CD14-positive monocyte (primary cell): ENCODE results near the gene PCDHGA12. TPM values are rescaled to one million over a fixed set of nuclear protein-coding genes. Genes with fewer than 3 reads are reported as not detected.
A peak's percentile ranks its signal among the peaks of the same experiment; 100 is the strongest.

Experiments used
- DNase-seq, 3 donors: peaks; one replicate each; pipeline ENCODE4 v3.0.0-alpha.2; 2011 to 2022
- H2AFZ ChIP-seq: 2 replicates; pipeline ENCODE4 v1.6.0; 2012; ENCODE audit warnings: mild to moderate bottlenecking, low read depth, low read length, inconsistent platforms; ENCODE audit not compliant: insufficient read depth, poor library complexity, severe bottlenecking
- H3K27ac ChIP-seq, 2 donors: 1 replicate in 1 of 2; 2 replicates in 1 of 2; pipeline ENCODE4 v1.5.1; 2012 to 2013; ENCODE audit warnings: low read length in 2 of 2, control low read depth in 1 of 2, inconsistent platforms in 1 of 2, low read depth in 1 of 2, mild to moderate bottlenecking in 1 of 2
- H3K27me3 ChIP-seq, 2 donors: one replicate each; pipeline versions ENCODE4 v1.6.0 to v1.6.1; 2011 to 2013; ENCODE audit warnings: low read length in 2 of 2; ENCODE audit not compliant: control insufficient read depth in 2 of 2, insufficient read depth in 2 of 2
- H3K36me3 ChIP-seq, 2 donors: replicated peaks in 1 of 2; 1 replicate in 1 of 2; 2 replicates in 1 of 2; pipeline versions ENCODE4 v1.5.1 to v1.6.1; 2012 to 2013; ENCODE audit warnings: low read length in 2 of 2, control low read depth in 1 of 2, inconsistent platforms in 1 of 2, mild to moderate bottlenecking in 1 of 2; ENCODE audit not compliant: insufficient read depth in 2 of 2, control insufficient read depth in 1 of 2
- H3K4me1 ChIP-seq, 2 donors: 1 replicate in 1 of 2; 2 replicates in 1 of 2; pipeline versions ENCODE4 v1.5.1 to v1.6.1; 2012 to 2013; ENCODE audit warnings: low read length in 2 of 2, control low read depth in 1 of 2, inconsistent platforms in 1 of 2, mild to moderate bottlenecking in 1 of 2, moderate library complexity in 1 of 2; ENCODE audit not compliant: insufficient read depth in 2 of 2, control insufficient read depth in 1 of 2
- H3K4me2 ChIP-seq: replicated peaks from 2 replicates; pipeline ENCODE3; 2012; ENCODE audit warnings: low read length, moderate library complexity, mild to moderate bottlenecking; ENCODE audit not compliant: poor library complexity, severe bottlenecking; ENCODE audit errors: extremely low read depth
- H3K4me3 ChIP-seq, 3 experiments: fragments of 200-600 bp in 1 of 3; sonication (generic) in 1 of 3; replicated peaks in 1 of 3; 1 replicate in 2 of 3; 2 replicates in 1 of 3; pipeline ENCODE4 v1.5.1; 2011 to 2013; ENCODE audit warnings: low read length in 3 of 3, mild to moderate bottlenecking in 3 of 3, control low read depth in 2 of 3, low read depth in 2 of 3, inconsistent platforms in 1 of 3, moderate library complexity in 1 of 3
- H3K79me2 ChIP-seq: 2 replicates; pipeline ENCODE4 v1.6.0; 2012; ENCODE audit warnings: mild to moderate bottlenecking, control low read depth, inconsistent platforms, low read length, moderate library complexity; ENCODE audit not compliant: insufficient read depth
- H3K9ac ChIP-seq: 2 replicates; pipeline ENCODE4 v1.6.0; 2017; ENCODE audit warnings: low read length, mild to moderate bottlenecking; ENCODE audit not compliant: insufficient read depth, poor library complexity, severe bottlenecking
- H3K9me3 ChIP-seq, 2 donors: replicated peaks in 1 of 2; 1 replicate in 1 of 2; 2 replicates in 1 of 2; pipeline versions ENCODE4 v1.5.1 to v1.6.1; 2012 to 2013; ENCODE audit warnings: low read length in 2 of 2, control low read depth in 1 of 2; ENCODE audit not compliant: control insufficient read depth in 1 of 2, insufficient read depth in 1 of 2
- H4K20me1 ChIP-seq: 2 replicates; pipeline ENCODE4 v1.6.0; 2012; ENCODE audit warnings: mild to moderate bottlenecking, low read length, control low read depth, moderate library complexity; ENCODE audit not compliant: insufficient read depth
- H3K27ac Mint-ChIP-seq, 7 donors: one replicate each; pipeline ENCODE4 v1.8.0; 2020; ENCODE audit warnings: mild to moderate bottlenecking in 7 of 7, mixed read lengths in 7 of 7, moderate library complexity in 6 of 7, inconsistent platforms in 2 of 7
- H3K27me3 Mint-ChIP-seq, 3 donors: one replicate each; pipeline ENCODE4 v1.8.0; 2021 to 2022; ENCODE audit warnings: low read depth in 3 of 3, mild to moderate bottlenecking in 3 of 3, mixed read lengths in 3 of 3, moderate library complexity in 3 of 3, inconsistent platforms in 1 of 3
- H3K36me3 Mint-ChIP-seq, 2 donors: one replicate each; pipeline ENCODE4 v1.8.0; 2020; ENCODE audit warnings: mixed read lengths in 2 of 2, inconsistent platforms in 1 of 2, mild to moderate bottlenecking in 1 of 2
- H3K4me1 Mint-ChIP-seq: one replicate; pipeline ENCODE4 v1.8.0; 2020; ENCODE audit warnings: mild to moderate bottlenecking, mixed read lengths
- H3K4me3 Mint-ChIP-seq, 2 donors: one replicate each; pipeline ENCODE4 v1.8.0; 2020; ENCODE audit warnings: mild to moderate bottlenecking in 2 of 2, mixed read lengths in 2 of 2, moderate library complexity in 1 of 2
- H3K9me3 Mint-ChIP-seq, 7 donors: one replicate each; pipeline ENCODE4 v1.8.0; 2020 to 2022; ENCODE audit warnings: mixed read lengths in 7 of 7, mild to moderate bottlenecking in 6 of 7, moderate library complexity in 6 of 7, inconsistent platforms in 2 of 7
- WGBS: methylation state at CpG from one replicate; pipeline ENCODE4 v1.1.5; 2013; ENCODE audit warnings: missing lambda C conversion rate; ENCODE audit not compliant: insufficient coverage; 5-methylcytosine and 5-hydroxymethylcytosine counted together
- intact Hi-C, 2 donors: fragments of 100-400 bp; cut with micrococcal nuclease; formaldehyde crosslinking; loops; one replicate each; pipeline versions ENCODE4 v1.15.0 to v1.15.1; 2023
- polyA plus RNA-seq, 3 donors: library from polyadenylated mRNA; depleted of rRNA in 1 of 3; unstranded in 2 of 3; stranded (reverse) in 1 of 3; fragments of 300-500 nt in 2 of 3; fragments of >200 nt in 1 of 3; fragmentation: Illumina TruSeq in 2 of 3; gene quantifications; 1 replicate in 2 of 3; 2 replicates in 1 of 3; pipeline ENCODE4 v1.2.3, GENCODE V29; 2012 to 2021
- TF ChIP-seq, protein P1 (sequence below): fragments of 200-600 bp; IDR thresholded peaks from one replicate; pipeline ENCODE4 v1.8.0; 2022; ENCODE audit warnings: antibody characterized with exemption, mild to moderate bottlenecking

The PCDHGA12 gene
- polyA plus RNA-seq, 3 donors, result 0.01 TPM; not detected in 2

- intact Hi-C loops, result no loop called here
- H3K9me3 Mint-ChIP-seq, result peaks cover 0 to 28% (median 6%) of the 10 kb centered on the region in 7 donors
- peaks cover 27% of the 10 kb centered on the region for H3K4me1 Mint-ChIP-seq
- Histone ChIP-seq H3K4me3 (peak overlapping the region; percentile 28 to 77 (median 41)), H3K4me2 (peak overlapping the region; percentile 91), H3K27ac (no peak overlapping the region), H3K79me2 (no peaks in the 10 kb centered on the region), H4K20me1 (no peaks in the 10 kb centered on the region), H3K36me3 (no peaks in the 10 kb centered on the region), H3K27me3 (peaks cover 47 to 69% of the 10 kb centered on the region in 2 donors), H2AFZ (peak overlapping the region; percentile 78), H3K9ac (no peak overlapping the region), H3K4me1 (peaks cover 19 to 25% of the 10 kb centered on the region in 2 donors), H3K9me3 (peaks cover 0 to 20% of the 10 kb centered on the region in 2 donors)
- 2% methylated on average over 58 of the region's 58 CpGs for WGBS
- H3K36me3 Mint-ChIP-seq, result peaks cover 7 to 10% of the 10 kb centered on the region in 2 donors
- TF ChIP-seq, protein P1, sequence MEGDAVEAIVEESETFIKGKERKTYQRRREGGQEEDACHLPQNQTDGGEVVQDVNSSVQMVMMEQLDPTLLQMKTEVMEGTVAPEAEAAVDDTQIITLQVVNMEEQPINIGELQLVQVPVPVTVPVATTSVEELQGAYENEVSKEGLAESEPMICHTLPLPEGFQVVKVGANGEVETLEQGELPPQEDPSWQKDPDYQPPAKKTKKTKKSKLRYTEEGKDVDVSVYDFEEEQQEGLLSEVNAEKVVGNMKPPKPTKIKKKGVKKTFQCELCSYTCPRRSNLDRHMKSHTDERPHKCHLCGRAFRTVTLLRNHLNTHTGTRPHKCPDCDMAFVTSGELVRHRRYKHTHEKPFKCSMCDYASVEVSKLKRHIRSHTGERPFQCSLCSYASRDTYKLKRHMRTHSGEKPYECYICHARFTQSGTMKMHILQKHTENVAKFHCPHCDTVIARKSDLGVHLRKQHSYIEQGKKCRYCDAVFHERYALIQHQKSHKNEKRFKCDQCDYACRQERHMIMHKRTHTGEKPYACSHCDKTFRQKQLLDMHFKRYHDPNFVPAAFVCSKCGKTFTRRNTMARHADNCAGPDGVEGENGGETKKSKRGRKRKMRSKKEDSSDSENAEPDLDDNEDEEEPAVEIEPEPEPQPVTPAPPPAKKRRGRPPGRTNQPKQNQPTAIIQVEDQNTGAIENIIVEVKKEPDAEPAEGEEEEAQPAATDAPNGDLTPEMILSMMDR, result no peak
- H3K4me3 Mint-ChIP-seq, result peak overlapping the region; percentile 87 to 98
- H3K27ac Mint-ChIP-seq, result peak overlapping the region in 2 of 7 donors; percentile 42 to 71
- DNase-seq, result no peak
- H3K27me3 Mint-ChIP-seq, result peaks cover 43 to 63% (median 61%) of the 10 kb centered on the region in 3 donors
These were observed 46.0 kb downstream of the PCDHGA12 start for GRCh38 chr5:141476132-141476911.

DNA sequence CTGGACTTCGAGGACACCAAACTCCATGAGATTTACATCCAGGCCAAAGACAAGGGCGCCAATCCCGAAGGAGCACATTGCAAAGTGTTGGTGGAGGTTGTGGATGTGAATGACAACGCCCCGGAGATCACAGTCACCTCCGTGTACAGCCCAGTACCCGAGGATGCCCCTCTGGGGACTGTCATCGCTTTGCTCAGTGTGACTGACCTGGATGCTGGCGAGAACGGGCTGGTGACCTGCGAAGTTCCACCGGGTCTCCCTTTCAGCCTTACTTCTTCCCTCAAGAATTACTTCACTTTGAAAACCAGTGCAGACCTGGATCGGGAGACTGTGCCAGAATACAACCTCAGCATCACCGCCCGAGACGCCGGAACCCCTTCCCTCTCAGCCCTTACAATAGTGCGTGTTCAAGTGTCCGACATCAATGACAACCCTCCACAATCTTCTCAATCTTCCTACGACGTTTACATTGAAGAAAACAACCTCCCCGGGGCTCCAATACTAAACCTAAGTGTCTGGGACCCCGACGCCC is 46.8 kb downstream of the PCDHGA12 start:
- Histone ChIP-seq H3K4me1 (peaks cover 19 to 25% of the 10 kb centered on the region in 2 donors), H3K27ac (no peak overlapping the region), H3K4me2 (peak overlapping the region; percentile 91), H3K9ac (no peak overlapping the region), H4K20me1 (no peaks in the 10 kb centered on the region), H3K27me3 (peaks cover 47 to 73% of the 10 kb centered on the region in 2 donors), H3K36me3 (no peaks in the 10 kb centered on the region), H3K79me2 (no peaks in the 10 kb centered on the region), H2AFZ (no peak overlapping the region), H3K4me3 (peak overlapping the region in 1 of 3 experiments; percentile 77), H3K9me3 (peaks cover 0 to 20% of the 10 kb centered on the region in 2 donors)
- TF ChIP-seq, protein P1, result no peak
- peaks cover 27% of the 10 kb centered on the region for H3K4me1 Mint-ChIP-seq
- peaks cover 0 to 28% (median 6%) of the 10 kb centered on the region in 7 donors for H3K9me3 Mint-ChIP-seq
- peak overlapping the region; percentile 87 to 98 for H3K4me3 Mint-ChIP-seq
- no peak overlapping the region for H3K27ac Mint-ChIP-seq
- H3K36me3 Mint-ChIP-seq, result peaks cover 7 to 10% of the 10 kb centered on the region in 2 donors
- 24% methylated on average over 22 of the region's 24 CpGs for WGBS
- no peak for DNase-seq
- intact Hi-C loops, result no loop called here
- peaks cover 43 to 68% (median 67%) of the 10 kb centered on the region in 3 donors for H3K27me3 Mint-ChIP-seq
